ENCODE measurements around the gene ALG1.
"Not testable (repeated sequence)": the region's sequence is repeated elsewhere in the genome, so short reads cannot be mapped to it uniquely, and the experiment has no call there.

DNA sequence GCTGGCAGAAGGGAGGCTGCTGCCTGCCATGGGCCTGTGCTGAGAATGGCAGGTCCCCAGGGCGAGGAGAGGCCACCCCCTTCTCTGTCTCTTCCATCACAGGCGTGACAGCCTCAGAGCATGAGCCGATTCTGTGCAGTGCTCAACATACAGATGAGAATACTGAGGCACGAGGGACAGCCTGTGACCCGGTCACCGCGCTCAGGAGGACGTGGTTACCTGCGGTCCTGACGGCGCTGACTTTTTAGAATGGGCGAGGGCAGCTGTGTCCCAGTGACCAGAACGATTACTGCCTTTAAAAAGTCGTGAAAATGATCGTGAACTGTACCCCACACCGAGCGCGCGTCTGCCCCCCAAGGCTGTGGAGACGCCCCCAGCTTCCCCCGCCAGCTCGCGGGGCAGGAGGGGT is 25.4 kb downstream of the ALG1 start:
- not testable (repeated sequence) for TF ChIP-seq POLR2A, EP300 (IDR thresholded peaks at IDR 0.05)
- TF ChIP-seq, protein P1, sequence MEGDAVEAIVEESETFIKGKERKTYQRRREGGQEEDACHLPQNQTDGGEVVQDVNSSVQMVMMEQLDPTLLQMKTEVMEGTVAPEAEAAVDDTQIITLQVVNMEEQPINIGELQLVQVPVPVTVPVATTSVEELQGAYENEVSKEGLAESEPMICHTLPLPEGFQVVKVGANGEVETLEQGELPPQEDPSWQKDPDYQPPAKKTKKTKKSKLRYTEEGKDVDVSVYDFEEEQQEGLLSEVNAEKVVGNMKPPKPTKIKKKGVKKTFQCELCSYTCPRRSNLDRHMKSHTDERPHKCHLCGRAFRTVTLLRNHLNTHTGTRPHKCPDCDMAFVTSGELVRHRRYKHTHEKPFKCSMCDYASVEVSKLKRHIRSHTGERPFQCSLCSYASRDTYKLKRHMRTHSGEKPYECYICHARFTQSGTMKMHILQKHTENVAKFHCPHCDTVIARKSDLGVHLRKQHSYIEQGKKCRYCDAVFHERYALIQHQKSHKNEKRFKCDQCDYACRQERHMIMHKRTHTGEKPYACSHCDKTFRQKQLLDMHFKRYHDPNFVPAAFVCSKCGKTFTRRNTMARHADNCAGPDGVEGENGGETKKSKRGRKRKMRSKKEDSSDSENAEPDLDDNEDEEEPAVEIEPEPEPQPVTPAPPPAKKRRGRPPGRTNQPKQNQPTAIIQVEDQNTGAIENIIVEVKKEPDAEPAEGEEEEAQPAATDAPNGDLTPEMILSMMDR (IDR thresholded peaks at IDR 0.05), result not testable (repeated sequence)
